ENCODE results near the gene TCF7L2.

DNA sequence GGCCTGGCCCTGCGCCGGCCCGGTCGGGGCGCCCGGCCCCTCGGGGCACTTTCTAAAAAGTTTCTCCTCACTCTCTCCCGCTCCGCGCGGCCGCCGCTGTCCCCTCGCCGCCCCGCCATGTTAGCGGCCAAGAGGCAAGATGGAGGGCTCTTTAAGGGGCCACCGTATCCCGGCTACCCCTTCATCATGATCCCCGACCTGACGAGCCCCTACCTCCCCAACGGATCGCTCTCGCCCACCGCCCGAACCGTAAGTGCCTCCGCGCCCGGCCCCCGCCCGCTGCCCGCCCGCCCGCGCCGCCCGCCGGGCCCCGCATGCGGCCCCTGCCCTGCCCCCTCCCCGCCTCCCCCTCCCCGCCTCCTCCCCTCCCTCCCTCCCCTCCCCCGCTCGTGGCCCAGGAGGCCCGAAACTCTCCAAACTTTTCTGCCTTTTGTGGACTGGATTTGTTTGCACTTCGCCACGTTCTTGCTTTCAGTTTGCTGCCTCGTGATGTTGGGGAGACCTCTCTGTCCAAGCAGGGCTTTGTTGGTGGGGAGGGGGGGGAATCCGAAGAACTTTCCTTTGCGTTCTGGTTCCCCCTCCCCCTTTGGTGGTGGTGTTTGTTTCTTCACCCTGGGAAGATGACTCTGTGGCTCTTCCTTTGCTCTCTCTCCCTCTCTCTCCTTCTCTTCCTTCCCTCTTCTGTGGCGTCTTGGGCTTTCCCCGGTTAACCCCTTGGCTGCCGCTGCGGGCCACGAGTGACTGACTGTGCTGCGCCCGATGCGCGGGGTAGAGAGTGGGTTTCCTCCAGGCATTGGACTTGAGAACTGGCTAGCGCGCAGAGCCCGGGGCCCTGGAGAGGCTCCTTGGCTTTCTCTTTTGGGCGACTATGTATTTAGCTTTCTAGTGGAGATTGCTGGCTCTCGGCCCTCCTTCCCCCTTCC lies 1.6 kb downstream of the TCF7L2 start:
- TF ChIP-seq, protein P1, sequence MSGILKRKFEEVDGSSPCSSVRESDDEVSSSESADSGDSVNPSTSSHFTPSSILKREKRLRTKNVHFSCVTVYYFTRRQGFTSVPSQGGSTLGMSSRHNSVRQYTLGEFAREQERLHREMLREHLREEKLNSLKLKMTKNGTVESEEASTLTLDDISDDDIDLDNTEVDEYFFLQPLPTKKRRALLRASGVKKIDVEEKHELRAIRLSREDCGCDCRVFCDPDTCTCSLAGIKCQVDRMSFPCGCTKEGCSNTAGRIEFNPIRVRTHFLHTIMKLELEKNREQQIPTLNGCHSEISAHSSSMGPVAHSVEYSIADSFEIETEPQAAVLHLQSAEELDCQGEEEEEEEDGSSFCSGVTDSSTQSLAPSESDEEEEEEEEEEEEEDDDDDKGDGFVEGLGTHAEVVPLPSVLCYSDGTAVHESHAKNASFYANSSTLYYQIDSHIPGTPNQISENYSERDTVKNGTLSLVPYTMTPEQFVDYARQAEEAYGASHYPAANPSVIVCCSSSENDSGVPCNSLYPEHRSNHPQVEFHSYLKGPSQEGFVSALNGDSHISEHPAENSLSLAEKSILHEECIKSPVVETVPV (CRISPR knock-in tag; IDR thresholded peaks at IDR 0.05) = no peak
- TF ChIP-seq ARNTL (CRISPR knock-in tag; IDR thresholded peaks at IDR 0.05; ENCODE audit: borderline replicate concordance, low read depth) = no peak

All from SK-N-SH treated with all-trans-retinoic acid at 6 μM for 48 hours (cell line).